Kidney capillary endothelial cell (primary cell): ENCODE measurements around the gene SUSD6.
"Not testable (repeated sequence)": the region's sequence is repeated elsewhere in the genome, so short reads cannot be mapped to it uniquely, and the experiment has no call there.

ENCODE experiments used
- DNase-seq: peaks from one replicate; pipeline ENCODE4 v3.0.0-alpha.2; 2018; ENCODE audit warnings: low spot score

Gene SUSD6

GRCh38 chr14:69593018-69593677, 18.2 kb upstream of the SUSD6 start:
- no peak for DNase-seq

DNA sequence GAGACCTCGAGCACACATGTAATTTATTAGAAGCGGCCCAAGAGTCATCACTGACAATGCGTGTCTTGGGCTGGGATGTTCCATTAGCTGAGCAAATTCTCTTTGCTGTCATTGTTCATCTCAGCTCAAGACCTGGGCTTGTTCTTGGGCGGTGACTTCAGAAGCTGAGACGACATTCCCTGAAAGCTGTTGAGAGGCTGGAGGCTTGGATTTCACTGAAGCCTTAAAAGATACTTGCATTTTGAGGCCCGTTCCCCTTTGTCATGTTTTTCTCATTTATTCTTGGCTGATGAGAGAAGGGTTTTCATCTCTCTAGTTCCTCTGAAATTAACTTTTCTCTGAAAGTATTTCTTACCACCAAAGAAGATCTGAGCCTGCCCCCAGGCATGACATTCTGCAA, 16.6 kb upstream of the SUSD6 start:
- DNase-seq = no peak

- DNase-seq = no peak
Observed at GRCh38 chr14:69595336-69595735, 16.1 kb upstream of the SUSD6 start.

GRCh38 chr14:69599431-69599830, 12.0 kb upstream of the SUSD6 start:
- not testable (repeated sequence) for DNase-seq

DNA sequence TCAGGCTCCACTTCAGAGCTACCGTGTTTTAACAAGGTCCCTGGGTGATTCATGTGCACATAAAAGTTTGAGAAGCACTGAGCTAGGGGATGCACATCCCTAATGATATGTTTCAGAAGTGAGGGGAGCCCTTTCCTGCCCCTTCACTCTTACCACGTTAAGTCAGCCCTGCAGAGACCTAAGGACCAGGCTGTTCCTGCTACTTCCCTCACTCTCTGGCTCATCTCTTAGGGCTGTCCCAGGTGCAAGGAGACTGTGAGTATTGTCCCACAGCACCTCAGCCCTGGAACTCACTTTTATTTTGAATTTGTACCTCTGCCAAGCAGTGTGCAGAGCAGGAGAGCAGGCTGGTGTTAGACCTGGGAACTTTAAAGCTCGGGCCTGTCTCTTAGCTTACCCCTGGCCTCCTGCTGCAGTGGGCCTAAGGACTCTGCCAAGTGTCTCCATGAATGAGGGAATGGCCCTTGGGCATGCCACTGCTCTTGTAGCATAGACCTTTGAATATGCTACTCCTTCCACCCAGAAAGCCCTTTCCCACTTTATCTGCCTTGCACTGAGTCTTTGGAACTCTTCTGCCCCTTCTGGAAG, 11.0 kb upstream of the SUSD6 start:
- no peak for DNase-seq

DNA sequence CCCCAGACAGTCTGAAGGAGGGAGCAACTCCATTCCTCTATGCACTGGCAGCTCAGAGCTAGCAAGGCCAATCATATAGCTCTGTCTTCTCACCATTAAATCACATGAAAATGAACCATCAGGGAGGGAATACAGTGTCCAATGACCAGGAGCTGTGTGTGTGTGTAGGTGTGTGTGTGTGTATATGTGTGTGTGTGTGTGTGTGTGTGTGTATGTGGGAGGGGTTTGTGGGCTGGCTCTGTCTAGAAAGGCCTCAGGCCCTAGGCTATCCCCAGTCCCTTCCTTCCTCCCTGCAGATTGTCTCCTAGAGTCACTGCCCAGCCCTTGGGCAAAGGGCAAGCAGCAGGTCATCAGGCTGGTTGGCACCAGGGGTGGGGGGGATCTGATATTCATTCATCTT, 5.7 kb upstream of the SUSD6 start:
- no peak for DNase-seq

- no peak for DNase-seq
Observed at GRCh38 chr14:69606258-69607184, 4.9 kb upstream of the SUSD6 start.

DNA sequence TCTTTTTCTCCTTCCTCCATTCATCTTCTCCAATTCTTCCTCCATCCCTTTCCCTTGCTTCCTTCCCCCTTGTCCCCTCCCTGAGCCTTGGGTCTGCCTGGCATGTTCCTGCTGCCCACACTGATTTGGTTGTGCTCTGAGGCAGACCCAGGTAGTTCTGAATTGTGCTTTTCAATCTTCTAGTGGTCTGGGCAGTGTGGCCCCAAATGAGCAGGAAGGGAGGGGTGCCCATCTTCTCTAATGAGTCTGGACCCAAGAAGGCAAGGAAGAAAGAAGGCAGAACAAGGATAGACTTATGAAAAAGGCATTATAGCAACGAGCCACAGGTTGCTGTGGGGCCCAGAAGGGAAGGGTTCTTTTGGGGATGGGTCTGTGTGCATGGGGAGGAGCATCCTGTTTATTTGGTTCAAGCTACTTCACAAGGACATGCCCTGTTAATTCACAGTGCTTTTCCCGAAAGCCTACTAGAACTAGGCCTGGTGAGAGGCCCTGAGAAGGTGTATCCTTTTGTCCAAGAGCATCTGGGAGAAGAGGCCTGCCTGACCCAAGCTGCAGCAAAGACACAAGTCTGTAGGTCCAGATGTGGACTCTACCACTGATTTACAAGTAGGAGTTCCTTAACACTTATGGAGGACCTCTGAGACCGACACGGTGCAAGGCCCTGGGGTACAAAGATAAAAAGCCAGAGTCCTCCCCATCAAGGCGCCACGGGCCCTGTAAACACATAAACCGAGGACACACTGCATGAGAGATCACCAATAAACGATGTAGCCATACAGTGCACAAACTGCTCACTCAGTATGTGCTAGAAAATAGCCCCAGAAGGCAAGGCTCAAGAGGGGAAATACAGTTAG, 1.1 kb upstream of the SUSD6 start:
- no peak for DNase-seq

DNA sequence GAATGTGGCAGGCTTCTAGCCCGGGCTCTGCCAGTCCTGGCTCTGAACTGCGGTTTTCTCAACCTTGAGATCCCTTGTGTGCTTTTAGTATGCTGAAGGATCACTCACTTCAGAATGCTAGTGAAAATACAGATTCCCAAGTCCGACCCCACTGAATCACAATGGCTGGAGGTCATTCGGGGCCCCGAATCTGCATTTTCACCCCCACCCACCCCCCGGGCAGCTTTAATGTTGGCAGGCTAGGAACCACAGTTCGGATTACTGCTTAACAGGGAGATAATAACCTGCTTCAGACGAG, 573 bp upstream of the SUSD6 start:
- DNase-seq = no peak

DNA sequence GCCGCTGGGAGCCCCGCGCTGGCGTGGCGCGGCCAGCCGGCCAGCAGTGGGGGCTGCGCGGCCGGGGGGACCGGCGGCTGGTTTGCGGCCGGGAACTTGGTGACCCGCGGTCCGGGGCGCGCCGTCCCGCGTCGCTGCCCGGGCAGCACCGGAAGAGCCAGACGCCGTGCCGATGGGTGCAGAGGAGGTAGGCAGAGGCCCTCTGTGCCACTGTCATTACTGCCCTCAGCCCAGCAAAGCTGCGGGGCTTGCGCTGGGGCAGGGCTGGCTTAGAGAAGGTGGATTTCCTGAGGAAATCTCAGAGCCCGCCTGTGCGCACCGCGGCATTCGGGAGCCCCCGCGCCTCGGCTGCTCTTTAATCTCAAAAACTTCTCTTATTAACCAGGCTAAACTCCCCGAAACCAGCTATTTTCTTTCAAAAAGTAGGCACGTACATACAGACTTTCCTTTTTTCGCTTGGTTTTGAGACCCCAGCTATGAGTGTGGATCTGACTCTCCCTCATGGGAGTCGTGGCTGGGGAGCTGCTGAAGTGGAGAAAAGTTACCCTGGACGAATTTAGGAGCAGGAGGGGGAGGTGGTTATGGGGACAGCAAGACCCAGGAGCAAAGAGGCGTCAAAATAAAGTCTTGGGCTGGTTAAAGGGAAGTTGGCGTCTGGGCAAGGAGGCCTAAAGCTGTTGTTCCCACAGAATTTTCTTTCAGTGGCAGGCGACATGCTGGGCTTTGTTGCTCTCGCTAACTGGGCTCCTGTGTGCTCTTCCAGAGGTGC, 802 bp downstream of the SUSD6 start:
- peak; percentile 18 for DNase-seq

DNA sequence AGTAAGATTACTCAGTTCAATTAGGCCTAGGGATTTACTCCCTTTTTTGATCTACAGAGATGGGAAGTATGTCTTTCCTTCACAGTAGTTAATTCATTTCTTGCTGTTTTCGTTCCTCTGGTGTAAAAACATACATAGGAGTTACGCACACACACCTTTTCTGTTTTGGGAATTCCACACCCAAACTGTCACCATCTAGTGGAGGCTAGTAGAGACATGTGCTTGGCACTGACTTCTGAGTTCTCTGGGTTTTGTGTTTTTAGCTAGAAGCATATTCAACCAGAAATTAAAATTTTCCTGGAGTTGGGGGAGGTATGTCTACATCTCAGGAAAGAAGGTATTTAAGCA, 1.4 kb downstream of the SUSD6 start:
- no peak for DNase-seq

- DNase-seq = no peak
Observed at GRCh38 chr14:69613312-69614073, 2.1 kb downstream of the SUSD6 start.

GRCh38 chr14:69614592-69614991, 3.2 kb downstream of the SUSD6 start:
- no peak for DNase-seq

GRCh38 chr14:69615121-69615495, 3.7 kb downstream of the SUSD6 start:
- DNase-seq = no peak

DNA sequence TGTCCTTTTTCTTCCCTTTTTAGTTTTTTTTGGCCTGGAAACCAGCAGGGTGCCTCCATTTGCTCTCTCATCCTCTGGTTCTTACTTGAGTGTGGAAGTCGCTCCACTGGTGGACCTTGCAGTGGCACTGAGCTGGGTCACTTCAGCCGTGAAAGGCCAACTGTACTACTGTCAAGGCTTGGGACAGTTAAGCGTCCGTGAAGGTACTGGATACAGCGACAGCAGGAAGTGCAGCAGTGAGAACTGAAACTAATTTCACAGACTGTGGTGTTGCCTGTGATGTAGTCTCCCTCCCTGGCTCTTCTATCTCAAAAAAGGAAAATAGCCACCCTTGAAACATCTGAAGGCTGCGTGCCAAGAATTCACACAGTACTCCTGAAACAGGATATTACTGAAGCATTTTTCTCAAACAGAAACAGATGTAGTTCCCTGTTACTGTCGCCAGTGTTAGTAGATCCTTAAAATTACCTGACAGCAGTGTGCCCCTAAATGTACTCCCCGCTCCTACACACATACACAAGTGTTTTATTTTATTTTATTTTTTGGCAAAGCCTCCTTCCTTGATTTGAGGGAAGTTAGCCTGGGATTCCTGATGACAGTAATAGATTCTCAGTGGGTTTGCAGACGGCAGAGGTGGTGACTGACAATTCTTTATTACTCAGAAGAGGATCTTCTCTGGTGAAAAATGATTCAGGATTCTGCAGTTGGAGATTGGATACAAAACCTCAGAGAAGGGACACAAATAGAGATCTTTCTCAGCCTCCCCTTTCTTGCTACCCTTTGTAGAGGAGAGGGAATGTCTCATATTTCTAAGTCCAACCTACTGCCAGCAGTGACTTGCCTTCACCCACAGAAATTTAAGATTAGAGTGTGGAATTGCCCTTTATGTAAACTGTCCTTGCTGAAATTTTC, 4.4 kb downstream of the SUSD6 start:
- DNase-seq = peak; percentile 63

DNA sequence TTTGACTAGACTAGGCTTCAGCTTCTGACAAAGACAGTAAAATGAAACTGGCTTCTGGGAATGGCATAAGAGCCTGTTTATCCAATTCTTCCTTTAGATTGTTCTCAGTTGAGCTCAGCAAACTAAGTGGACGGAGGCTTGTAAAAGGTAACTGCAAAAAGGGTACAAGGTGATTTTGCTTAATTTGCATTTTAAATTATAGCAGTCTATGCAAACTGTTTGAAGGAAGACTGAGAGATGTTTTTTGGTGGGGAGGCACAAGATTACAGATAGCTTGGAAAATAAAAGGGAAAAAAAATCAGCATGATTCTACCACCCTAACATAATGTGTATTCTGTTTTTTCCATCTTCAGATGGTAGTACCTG, 5.0 kb downstream of the SUSD6 start:
- no peak for DNase-seq

- DNase-seq = no peak
Observed at GRCh38 chr14:69617796-69618195, 6.4 kb downstream of the SUSD6 start.

DNA sequence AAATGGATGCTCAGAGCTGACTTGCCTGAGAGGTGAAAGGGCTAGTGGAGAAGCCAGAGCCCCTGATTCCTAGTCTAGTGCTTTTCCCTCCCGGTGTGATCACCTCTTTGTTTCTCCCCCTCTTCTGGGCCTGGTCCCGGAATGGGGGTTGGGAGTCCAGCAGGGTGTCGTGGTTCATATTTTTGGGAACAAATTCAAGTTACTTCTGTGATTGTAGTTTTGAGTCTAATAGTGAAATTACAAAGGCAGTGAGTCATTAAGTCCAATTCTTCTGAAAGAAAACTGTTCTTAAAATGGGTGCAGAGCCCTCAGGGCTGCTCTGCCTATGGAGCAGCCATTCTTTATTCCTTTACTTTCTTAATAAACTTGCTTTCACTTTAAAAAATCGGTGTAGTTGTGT, 7.6 kb downstream of the SUSD6 start:
- DNase-seq = no peak

GRCh38 chr14:69620211-69620611, 8.8 kb downstream of the SUSD6 start:
- no peak for DNase-seq

GRCh38 chr14:69620981-69621380, 9.6 kb downstream of the SUSD6 start:
- DNase-seq = no peak
